Neural progenitor cell (in vitro differentiated cells): Measurements from ENCODE around the gene PFDN4. TPM values are rescaled to one million over a fixed set of nuclear protein-coding genes. Genes with fewer than 3 reads are reported as not detected.

Experiments
- DNase-seq: peaks from one replicate; pipeline ENCODE4 v3.0.0-alpha.2; 2016; ENCODE audit warnings: low spot score
- H2AFZ ChIP-seq: fragments of 200-600 bp; sonication (generic); replicated peaks from 2 replicates; pipeline ENCODE4 v1.6.1; 2016; ENCODE audit warnings: antibody characterized with exemption
- H3F3A ChIP-seq: fragments of 200-600 bp; sonication (generic); 2 replicates; pipeline ENCODE4 v1.6.1; 2016; ENCODE audit warnings: antibody characterized with exemption, low read depth
- H3K27ac ChIP-seq: fragments of 200-600 bp; sonication (generic); 2 replicates; pipeline ENCODE4 v1.5.1; 2016; ENCODE audit warnings: mild to moderate bottlenecking
- H3K27me3 ChIP-seq: fragments of 200-600 bp; sonication (generic); 2 replicates; pipeline ENCODE4 v1.6.1; 2016; ENCODE audit warnings: mild to moderate bottlenecking, moderate library complexity
- H3K36me3 ChIP-seq: fragments of 200-600 bp; sonication (generic); 2 replicates; pipeline ENCODE4 v1.5.1; 2016
- H3K4me1 ChIP-seq: fragments of 200-600 bp; sonication (generic); 2 replicates; pipeline ENCODE4 v1.6.1; 2016; ENCODE audit warnings: mixed run types
- H3K4me2 ChIP-seq: fragments of 200-600 bp; sonication (generic); 2 replicates; pipeline ENCODE4 v1.6.1; 2016
- H3K4me3 ChIP-seq: fragments of 200-600 bp; sonication (generic); 2 replicates; pipeline ENCODE4 v1.5.1; 2016
- H3K79me2 ChIP-seq: fragments of 200-600 bp; sonication (generic); 2 replicates; pipeline ENCODE4 v1.6.1; 2016; ENCODE audit warnings: low read depth
- H3K9ac ChIP-seq: fragments of 200-600 bp; sonication (generic); 2 replicates; pipeline ENCODE4 v1.6.1; 2016
- H3K9me3 ChIP-seq: fragments of 200-600 bp; sonication (generic); 2 replicates; pipeline ENCODE4 v1.5.1; 2016; ENCODE audit warnings: low read depth
- H4K20me1 ChIP-seq: fragments of 200-600 bp; sonication (generic); 2 replicates; pipeline ENCODE4 v1.6.1; 2016; ENCODE audit warnings: low read depth
- H3K27ac Mint-ChIP-seq: 3 replicates; pipeline ENCODE4 v1.8.0; 2021; ENCODE audit warnings: mixed read lengths
- H3K27me3 Mint-ChIP-seq: 2 replicates; pipeline ENCODE4 v1.8.0; 2022; ENCODE audit warnings: low read depth, mild to moderate bottlenecking, inconsistent platforms, moderate library complexity, mixed read lengths; ENCODE audit not compliant: insufficient read depth
- H3K36me3 Mint-ChIP-seq: 3 replicates; pipeline ENCODE4 v1.8.0; 2021; ENCODE audit warnings: mixed read lengths
- H3K4me1 Mint-ChIP-seq: 3 replicates; pipeline ENCODE4 v1.8.0; 2021; ENCODE audit warnings: mixed read lengths
- H3K4me3 Mint-ChIP-seq: 3 replicates; pipeline ENCODE4 v1.8.0; 2021; ENCODE audit warnings: mild to moderate bottlenecking, moderate library complexity, mixed read lengths
- H3K9me3 Mint-ChIP-seq: 3 replicates; pipeline ENCODE4 v1.8.0; 2020; ENCODE audit warnings: mixed read lengths
- CTCF ChIP-seq: fragments of 200-600 bp; sonication (generic); IDR thresholded peaks from 2 replicates; pipeline ENCODE4 v1.5.1; 2017; ENCODE audit warnings: antibody characterized with exemption, mild to moderate bottlenecking
- EZH2 ChIP-seq: fragments of 200-600 bp; sonication (generic); IDR thresholded peaks from 2 replicates; pipeline ENCODE4 v1.6.1; 2017; ENCODE audit warnings: antibody characterized with exemption, mild to moderate bottlenecking, moderate library complexity
- EZH2phosphoT487 ChIP-seq: fragments of 200-600 bp; sonication (generic); IDR thresholded peaks from 2 replicates; pipeline ENCODE4 v1.6.1; 2017; ENCODE audit warnings: antibody characterized with exemption
- total RNA-seq: library from RNA; depleted of rRNA; stranded (reverse); fragments of >200 nt; gene quantifications from 2 replicates; pipeline ENCODE4 v1.2.3, GENCODE V29; 2015; ENCODE audit warnings: low replicate concordance

Gene PFDN4
- total RNA-seq, 1 donor from 2014 or later, result 597 TPM

- Histone ChIP-seq H3K27ac (no peak overlapping the region), H3K4me2 (no peak overlapping the region), H3K4me3 (no peak overlapping the region), H3K36me3 (no peaks in the 10 kb centered on the region), H4K20me1 (no peaks in the 10 kb centered on the region), H3F3A (no peaks in the 10 kb centered on the region), H2AFZ (peak overlapping the region; percentile 2), H3K27me3 (no peaks in the 10 kb centered on the region), H3K4me1 (no peaks in the 10 kb centered on the region), H3K9ac (no peak overlapping the region), H3K9me3 (no peaks in the 10 kb centered on the region), H3K79me2 (no peaks in the 10 kb centered on the region)
- TF ChIP-seq EZH2phosphoT487 (no peak), EZH2 (no peak), CTCF (no peak)
- no peaks in the 10 kb centered on the region for H3K9me3 Mint-ChIP-seq
- no peaks in the 10 kb centered on the region for H3K36me3 Mint-ChIP-seq
- H3K4me3 Mint-ChIP-seq, result no peak overlapping the region
- peaks cover 9% of the 10 kb centered on the region for H3K4me1 Mint-ChIP-seq
- no peaks in the 10 kb centered on the region for H3K27me3 Mint-ChIP-seq
- DNase-seq, result no peak
- H3K27ac Mint-ChIP-seq, result no peak overlapping the region
Measured at GRCh38 chr20:54199283-54199682, 8.6 kb upstream of the PFDN4 start.

- Histone ChIP-seq H3K27me3 (no peaks in the 10 kb centered on the region), H3K9ac (no peak overlapping the region), H3K36me3 (no peaks in the 10 kb centered on the region), H3K27ac (no peak overlapping the region), H3K9me3 (no peaks in the 10 kb centered on the region), H3F3A (no peaks in the 10 kb centered on the region), H3K4me2 (no peak overlapping the region), H2AFZ (peak overlapping the region; percentile 2), H4K20me1 (no peaks in the 10 kb centered on the region), H3K4me3 (no peak overlapping the region), H3K79me2 (no peaks in the 10 kb centered on the region), H3K4me1 (no peaks in the 10 kb centered on the region)
- H3K4me1 Mint-ChIP-seq, result peaks cover 9% of the 10 kb centered on the region
- H3K27ac Mint-ChIP-seq, result no peak overlapping the region
- peak; percentile 73 for DNase-seq
- TF ChIP-seq CTCF, result peak; percentile 89
- no peak for TF ChIP-seq EZH2phosphoT487
- no peak overlapping the region for H3K4me3 Mint-ChIP-seq
- H3K9me3 Mint-ChIP-seq, result no peaks in the 10 kb centered on the region
- H3K36me3 Mint-ChIP-seq, result no peaks in the 10 kb centered on the region
- no peaks in the 10 kb centered on the region for H3K27me3 Mint-ChIP-seq
Measured at GRCh38 chr20:54199721-54200176, 8.1 kb upstream of the PFDN4 start.

- no peaks in the 10 kb centered on the region for H3K9me3 Mint-ChIP-seq
- no peaks in the 10 kb centered on the region for H3K36me3 ChIP-seq
- no peaks in the 10 kb centered on the region for H3K79me2 ChIP-seq
- no peaks in the 10 kb centered on the region for H3K27me3 ChIP-seq
- H3K27ac ChIP-seq, result no peak overlapping the region
- H3K4me1 ChIP-seq, result no peaks in the 10 kb centered on the region
- no peak overlapping the region for H2AFZ ChIP-seq
- no peak for DNase-seq
- no peaks in the 10 kb centered on the region for H3K36me3 Mint-ChIP-seq
- peak overlapping the region; percentile 68 for H3K27ac Mint-ChIP-seq
- H3K4me3 ChIP-seq, result no peak overlapping the region
- H3K27me3 Mint-ChIP-seq, result no peaks in the 10 kb centered on the region
- no peaks in the 10 kb centered on the region for H3F3A ChIP-seq
- H3K9ac ChIP-seq, result no peak overlapping the region
- no peak overlapping the region for H3K4me2 ChIP-seq
- TF ChIP-seq EZH2, result no peak
- no peak for TF ChIP-seq EZH2phosphoT487
- no peak for TF ChIP-seq CTCF
- H3K9me3 ChIP-seq, result no peaks in the 10 kb centered on the region
- no peak overlapping the region for H3K4me3 Mint-ChIP-seq
- peaks cover 7% of the 10 kb centered on the region for H3K4me1 Mint-ChIP-seq
- no peaks in the 10 kb centered on the region for H4K20me1 ChIP-seq
Measured at GRCh38 chr20:54200487-54201267, 7.2 kb upstream of the PFDN4 start.
